ENCODE results near the gene DNAL4.

The DNAL4 gene

GRCh38 chr22:38783095-38783615, 10.8 kb downstream of the DNAL4 start:
- no peak for DNase-seq (ENCODE audit: extremely low read depth, low read depth)
- TF ChIP-seq, protein P1, sequence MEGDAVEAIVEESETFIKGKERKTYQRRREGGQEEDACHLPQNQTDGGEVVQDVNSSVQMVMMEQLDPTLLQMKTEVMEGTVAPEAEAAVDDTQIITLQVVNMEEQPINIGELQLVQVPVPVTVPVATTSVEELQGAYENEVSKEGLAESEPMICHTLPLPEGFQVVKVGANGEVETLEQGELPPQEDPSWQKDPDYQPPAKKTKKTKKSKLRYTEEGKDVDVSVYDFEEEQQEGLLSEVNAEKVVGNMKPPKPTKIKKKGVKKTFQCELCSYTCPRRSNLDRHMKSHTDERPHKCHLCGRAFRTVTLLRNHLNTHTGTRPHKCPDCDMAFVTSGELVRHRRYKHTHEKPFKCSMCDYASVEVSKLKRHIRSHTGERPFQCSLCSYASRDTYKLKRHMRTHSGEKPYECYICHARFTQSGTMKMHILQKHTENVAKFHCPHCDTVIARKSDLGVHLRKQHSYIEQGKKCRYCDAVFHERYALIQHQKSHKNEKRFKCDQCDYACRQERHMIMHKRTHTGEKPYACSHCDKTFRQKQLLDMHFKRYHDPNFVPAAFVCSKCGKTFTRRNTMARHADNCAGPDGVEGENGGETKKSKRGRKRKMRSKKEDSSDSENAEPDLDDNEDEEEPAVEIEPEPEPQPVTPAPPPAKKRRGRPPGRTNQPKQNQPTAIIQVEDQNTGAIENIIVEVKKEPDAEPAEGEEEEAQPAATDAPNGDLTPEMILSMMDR (IDR thresholded peaks at IDR 0.05; ENCODE audit: low read depth, low read length, missing control alignments), result no peak
- H3K4me3 ChIP-seq (replicated peaks; ENCODE audit: low read depth, low read length), result no peak overlapping the region

GRCh38 chr22:38782402-38783094, 11.4 kb downstream of the DNAL4 start:
- no peak overlapping the region for H3K4me3 ChIP-seq (replicated peaks; ENCODE audit: low read depth, low read length)
- TF ChIP-seq, protein P1 (IDR thresholded peaks at IDR 0.05; ENCODE audit: low read depth, low read length, missing control alignments), result no peak
- no peak for DNase-seq (ENCODE audit: extremely low read depth, low read depth)

DNA sequence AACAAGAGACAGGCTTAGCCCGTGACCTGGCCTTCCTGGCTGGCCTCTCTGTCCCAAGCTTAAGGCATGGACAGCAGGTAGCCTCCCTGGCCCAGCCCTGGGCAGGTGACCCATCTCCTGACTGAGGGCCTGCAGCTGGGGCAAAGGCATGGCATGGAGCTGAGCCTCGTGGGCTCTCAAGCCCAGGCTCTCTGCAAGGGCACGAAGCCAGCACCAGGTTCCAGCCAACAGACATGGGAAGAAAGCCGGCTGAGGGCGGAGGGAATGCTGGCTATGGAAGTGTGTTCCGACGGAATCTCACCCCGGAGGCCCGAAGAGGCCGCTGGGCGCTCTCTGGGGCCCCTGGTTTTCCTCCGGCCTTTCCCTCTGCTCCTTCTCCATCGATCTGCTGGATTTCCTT, 12.9 kb downstream of the DNAL4 start:
- DNase-seq (ENCODE audit: extremely low read depth, low read depth), result no peak
- TF ChIP-seq, protein P1 (IDR thresholded peaks at IDR 0.05; ENCODE audit: low read depth, low read length, missing control alignments), result no peak
- no peak overlapping the region for H3K4me3 ChIP-seq (replicated peaks; ENCODE audit: low read depth, low read length)

DNA sequence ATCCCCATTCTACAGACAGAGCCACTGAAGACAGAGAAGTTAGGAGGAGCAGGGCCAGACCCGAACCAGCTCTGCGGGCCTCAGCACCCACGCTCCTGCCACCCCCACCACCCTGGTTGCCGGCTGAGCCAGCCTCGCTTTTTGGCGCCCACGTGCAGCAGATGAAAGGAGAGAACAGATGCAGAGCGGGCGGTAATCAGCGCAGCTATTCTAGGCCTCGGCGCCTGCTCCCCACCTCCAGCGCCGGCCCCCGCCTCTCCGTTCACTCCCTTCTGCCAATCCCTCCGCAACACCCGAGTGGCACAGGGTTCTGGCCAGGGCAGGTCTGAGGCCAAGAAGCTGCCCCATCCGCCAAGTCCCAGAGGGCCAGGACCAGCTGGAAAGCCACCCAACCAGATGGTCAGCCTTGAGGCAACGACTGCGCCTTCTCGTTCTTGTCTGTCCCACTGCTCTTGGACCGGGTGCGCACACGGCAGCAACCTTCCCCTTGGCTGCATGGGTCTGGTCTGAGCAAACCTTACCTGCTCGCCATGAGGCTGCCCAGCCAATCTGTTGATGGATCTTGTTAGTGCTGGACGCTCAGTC, 16.8 kb downstream of the DNAL4 start:
- no peak overlapping the region for H3K4me3 ChIP-seq (replicated peaks; ENCODE audit: low read depth, low read length)
- TF ChIP-seq, protein P1 (IDR thresholded peaks at IDR 0.05; ENCODE audit: low read depth, low read length, missing control alignments), result no peak
- DNase-seq (ENCODE audit: extremely low read depth, low read depth), result no peak

DNA sequence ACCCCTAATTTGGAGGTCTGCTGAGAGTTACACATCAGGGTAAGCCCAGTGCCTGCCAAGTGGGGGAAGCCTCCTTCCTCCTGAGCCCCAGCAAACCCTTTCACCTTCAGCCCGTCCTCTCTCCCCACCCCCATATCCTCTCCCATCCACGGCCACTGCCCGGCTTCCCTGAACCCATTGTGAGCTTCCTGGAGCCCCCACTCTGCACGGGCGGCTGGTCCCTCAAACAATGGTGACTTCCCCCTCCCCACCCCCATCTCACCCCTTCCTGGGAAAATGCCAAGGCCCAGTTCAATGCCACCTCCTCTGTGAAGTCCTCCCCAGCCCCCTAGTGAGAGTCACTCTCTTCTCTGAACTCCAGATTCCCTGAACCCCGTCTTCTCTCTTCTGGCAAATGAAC, 17.9 kb downstream of the DNAL4 start:
- DNase-seq (ENCODE audit: extremely low read depth, low read depth), result no peak
- TF ChIP-seq, protein P1 (IDR thresholded peaks at IDR 0.05; ENCODE audit: low read depth, low read length, missing control alignments), result no peak

DNA sequence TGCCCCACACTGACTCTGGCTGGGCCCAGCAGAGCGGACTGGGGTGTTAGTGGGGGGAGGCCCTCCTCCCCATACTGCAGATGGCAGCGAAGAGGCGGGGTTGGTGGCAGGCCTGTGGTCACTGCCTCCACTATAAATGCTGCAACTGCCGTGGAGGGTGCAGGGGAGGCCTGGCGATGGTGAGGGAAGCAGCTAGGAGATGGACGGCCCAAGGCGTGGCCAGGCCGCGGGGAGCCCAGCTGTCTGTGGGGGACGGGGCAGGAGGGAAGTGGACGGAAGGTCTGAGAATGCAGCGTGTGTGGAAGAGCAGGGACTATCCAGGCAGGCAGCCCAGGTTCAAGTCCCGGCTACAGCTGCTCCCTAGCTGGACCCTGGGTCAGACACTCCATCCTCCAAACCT, 18.3 kb downstream of the DNAL4 start:
- no peak overlapping the region for H3K4me3 ChIP-seq (replicated peaks; ENCODE audit: low read depth, low read length)
- TF ChIP-seq, protein P1 (IDR thresholded peaks at IDR 0.05; ENCODE audit: low read depth, low read length, missing control alignments), result no peak
- DNase-seq (ENCODE audit: extremely low read depth, low read depth), result no peak

More for the DNA sequence above, 17.9 kb downstream of the DNAL4 start:
- no peak overlapping the region for H3K4me3 ChIP-seq (replicated peaks; ENCODE audit: low read depth, low read length)
